IPS DF 4.7 (cell line): ENCODE measurements around the gene FKBP15.
"Not testable (repeated sequence)": the region's sequence is repeated elsewhere in the genome, so short reads cannot be mapped to it uniquely, and the experiment has no call there.

Experiments
- DNase-seq: peaks from one replicate; pipeline ENCODE4 v3.0.0-alpha.2; 2013; ENCODE audit warnings: low spot score; ENCODE audit errors: extremely low read depth

FKBP15 gene

DNA sequence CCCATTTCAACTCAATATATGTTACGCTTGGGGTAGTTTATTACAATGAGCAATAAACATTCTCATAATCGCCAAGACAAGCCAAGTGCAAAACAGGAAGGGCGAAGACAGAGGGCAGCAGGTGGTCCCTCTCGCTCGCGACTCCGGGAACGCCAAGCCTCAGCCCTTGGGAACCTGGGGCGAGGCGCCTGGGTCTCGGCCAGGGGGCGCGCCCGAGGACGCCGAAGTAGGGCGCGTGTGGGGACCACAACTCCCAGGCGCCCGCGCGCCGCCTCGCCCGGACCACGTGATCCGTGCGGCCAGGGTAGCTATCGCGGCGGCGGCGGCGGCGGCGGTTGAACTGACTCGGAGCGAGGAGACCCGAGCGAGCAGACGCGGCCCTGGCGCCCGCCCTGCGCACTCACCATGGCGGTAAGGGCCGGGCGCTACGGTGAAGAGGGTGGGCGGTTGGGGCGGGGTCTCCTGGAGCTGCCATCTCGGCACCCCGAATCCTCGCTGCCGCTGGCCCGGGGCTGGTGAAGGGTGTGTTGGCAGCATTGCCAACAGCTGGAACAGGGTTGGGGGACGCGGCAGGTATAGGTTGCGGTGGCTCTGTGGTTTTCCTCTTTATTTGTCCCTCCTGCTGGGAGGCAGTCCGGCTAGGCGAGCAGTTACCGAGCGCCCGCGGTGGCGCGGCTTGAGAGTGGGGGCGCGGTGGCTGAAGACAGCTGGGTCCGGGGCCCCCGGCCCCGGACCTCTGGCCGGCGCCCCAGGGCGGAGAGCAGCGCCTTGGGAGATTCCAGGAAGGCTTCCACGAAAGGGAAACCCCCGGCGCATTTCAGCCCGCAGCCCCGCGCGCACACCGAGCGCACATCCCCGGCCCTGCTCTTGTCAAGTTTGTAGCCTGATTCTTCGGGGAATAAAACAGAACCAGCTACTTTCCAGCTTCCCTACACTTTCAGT, 70.1 kb downstream of the FKBP15 start, which contains the start of gene SLC31A2:
Gene SLC31A2 (plus strand): TSS at position 338 of the 942 bp plus-strand sequence. CDS start 68 bp downstream, at position 406.
- peak; percentile 14 for DNase-seq

DNA sequence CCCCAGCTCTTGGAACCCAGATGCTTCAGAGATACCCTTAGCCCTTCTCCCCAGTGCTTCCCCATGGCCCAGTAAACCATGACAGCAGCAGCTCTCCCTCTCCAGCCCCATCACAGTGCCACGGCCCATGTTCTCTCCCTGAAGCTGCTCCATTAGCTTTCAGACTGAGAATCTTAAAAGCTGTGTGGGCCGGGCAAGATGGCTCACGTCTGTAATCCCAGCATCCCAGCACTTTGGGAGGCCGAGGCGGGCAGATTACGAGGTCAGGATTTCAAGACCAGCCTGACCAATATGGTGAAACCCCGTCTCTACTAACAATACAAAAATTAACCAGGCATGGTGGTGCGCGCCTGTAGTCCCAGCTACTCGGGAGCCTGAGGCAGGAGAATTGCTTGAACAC, 71.5 kb downstream of the FKBP15 start:
- not testable (repeated sequence) for DNase-seq

DNA sequence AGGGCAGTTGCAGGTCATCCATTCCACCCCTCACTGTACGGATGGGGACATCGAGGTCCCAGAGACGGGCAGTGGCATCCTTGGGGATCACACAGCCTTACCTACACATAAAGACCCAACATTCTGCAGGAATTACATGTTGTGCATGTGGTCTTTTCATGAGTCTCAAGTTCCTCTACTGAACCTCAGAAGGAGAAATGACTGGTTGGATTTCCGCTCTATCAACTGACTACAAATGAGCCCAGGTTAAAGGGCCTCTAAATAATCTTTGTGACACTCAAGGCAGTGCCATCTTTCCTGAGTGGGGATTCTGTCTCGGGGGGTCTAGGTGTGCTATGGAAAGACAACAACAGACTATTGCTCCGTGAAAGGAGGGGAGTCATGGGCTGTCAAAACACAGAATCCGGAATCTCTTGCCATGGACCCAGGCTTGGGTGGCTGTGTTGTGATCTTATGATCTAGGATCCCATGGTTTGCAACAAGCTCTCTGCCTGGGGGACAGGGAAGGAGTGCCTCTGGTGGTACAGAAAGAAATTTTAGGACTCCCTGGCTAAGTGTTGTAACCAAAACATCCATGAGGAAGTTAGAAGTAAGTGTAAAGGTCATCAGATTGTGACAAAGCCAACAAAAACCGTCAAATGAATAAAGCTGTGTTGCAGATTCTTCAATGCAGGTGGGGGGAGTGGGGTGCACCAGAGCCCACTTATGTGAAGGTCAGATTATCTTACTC, 72.1 kb downstream of the FKBP15 start:
- DNase-seq, result no peak

DNA sequence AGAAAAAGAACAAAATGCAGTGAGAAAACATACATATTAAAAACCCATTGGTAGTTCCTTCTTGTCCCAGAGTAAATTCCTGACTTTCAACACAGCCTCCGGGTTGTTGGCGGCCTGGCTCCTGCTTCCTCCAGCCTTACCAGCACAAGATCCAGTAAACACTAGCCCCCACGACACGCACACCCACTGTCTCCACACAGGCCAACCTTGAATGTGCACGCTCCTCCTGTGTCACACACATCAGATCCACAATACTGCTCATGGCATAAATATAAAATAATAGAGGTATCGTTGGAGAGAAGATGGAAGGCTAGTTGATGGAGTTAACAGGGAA, 72.7 kb downstream of the FKBP15 start:
- DNase-seq, result no peak

DNA sequence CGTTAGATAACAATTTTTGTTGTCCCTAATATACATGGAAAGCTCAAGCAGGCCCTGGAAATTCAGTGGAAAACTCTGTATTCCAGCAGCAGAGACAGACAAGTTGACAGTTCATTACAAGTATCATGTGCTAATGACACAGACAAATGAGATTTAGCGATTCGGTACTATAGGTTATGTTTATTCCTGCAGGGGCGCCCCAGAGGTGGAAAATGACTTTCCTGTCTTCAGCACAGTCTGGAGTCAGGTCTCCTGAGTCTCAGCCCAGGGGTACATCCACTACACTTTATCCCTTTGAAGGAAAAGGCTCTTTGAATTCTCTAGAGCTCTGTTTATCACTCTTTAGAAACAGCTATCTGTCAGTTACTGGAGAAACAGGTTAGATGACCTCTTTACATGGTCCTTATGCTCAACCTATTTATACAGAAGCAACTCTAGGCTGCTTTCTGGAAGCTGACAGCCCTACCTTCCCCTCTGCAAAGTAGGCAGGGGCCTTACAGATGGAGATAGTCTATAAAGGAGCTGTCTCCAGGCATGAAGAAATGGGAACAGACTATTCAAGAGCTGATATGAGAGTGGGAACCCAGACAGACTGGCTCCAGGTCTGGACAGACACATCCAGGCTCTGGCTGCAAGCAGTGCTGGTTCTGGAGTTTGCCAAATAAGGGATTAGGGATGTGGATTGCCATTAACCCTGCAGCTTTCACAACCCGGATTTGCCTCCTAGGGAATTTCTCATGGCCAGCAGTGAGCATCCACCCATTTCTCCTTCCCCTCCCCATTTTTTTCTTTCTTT, 77.4 kb downstream of the FKBP15 start:
- no peak for DNase-seq

DNA sequence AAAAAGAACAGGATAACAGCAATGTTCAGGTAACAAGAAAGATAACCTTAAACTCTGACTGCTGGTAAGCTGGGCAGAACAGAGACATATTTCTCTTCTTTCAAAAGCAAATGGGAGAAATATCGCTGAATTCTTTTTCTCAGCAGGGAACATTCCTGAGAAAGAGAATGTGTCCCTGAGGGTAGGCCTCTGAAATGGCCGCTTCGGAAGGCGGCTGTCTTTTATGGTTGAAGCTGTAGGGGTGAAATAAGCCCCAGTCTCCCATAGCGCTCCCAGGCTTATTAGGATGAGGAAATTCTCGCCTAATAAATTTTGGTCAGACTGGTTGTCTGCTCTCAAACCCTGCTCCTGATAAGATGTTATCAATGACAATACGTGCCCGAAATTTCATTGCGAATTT, 80.2 kb downstream of the FKBP15 start:
- DNase-seq, result not testable (repeated sequence)

DNA sequence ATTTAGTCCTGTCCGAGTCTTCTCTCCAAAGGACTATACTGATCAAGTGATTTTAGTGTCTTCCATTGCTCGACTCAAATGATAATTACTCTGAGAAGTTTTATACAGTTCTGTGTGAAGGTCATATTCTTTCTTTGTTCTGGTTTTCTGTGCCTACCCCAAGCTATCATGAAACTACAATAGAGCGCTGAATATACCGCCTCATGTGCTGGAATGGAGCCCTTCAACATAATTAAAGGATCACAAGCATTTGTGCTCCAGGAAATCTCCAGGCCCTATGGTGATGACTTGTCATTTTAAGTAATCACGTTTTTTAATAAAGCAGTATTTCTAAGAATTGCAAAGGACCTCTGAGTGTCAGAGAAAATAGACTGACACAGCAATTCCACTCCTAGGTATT, 81.1 kb downstream of the FKBP15 start:
- no peak for DNase-seq

DNA sequence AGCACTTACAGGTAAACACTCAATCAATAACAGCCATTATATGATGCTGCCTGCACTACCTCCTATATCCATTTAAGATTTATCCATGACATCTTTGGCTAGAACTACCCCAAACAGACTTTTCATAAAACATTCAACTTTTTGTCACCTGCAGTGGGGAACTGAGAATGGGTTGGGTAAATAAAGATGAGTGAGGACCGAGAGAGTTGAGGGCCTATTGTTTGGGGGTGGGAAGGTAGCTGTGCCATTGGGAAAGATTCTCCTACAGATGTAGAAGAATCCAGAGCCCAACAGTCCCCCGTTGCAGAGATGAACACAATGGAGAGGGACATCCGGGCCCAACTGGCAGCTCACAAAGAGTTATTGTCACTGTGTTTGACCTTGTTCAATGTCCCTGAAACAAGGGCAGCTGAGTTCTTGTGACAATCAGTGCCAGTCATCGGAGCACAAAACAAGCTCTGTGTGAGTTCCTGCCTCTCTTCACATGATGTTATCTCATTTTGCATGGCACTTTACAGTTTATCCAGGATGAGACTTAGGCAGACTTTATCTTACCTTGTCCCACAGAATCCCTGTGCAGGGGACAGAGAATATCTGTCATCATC, 81.8 kb downstream of the FKBP15 start:
- no peak for DNase-seq

DNA sequence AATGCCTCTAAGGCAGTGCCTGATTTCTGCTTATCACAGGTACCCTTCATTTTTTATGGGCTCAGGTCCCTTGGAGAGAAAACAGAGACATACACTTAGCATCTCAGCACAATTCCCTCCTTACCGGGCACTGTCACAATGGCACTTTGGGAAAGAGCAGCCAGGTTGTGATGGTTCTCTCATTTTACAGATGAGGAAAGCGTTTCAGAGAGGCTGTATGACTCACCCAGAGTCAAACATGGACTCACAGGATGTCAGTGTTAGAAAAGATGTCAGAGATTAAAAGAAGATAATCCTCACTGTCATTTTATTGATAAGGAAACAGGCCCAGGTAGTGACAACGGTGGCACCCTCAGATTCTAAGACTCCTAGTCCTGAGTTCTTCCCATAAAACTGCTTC, 82.3 kb downstream of the FKBP15 start:
- no peak for DNase-seq

DNA sequence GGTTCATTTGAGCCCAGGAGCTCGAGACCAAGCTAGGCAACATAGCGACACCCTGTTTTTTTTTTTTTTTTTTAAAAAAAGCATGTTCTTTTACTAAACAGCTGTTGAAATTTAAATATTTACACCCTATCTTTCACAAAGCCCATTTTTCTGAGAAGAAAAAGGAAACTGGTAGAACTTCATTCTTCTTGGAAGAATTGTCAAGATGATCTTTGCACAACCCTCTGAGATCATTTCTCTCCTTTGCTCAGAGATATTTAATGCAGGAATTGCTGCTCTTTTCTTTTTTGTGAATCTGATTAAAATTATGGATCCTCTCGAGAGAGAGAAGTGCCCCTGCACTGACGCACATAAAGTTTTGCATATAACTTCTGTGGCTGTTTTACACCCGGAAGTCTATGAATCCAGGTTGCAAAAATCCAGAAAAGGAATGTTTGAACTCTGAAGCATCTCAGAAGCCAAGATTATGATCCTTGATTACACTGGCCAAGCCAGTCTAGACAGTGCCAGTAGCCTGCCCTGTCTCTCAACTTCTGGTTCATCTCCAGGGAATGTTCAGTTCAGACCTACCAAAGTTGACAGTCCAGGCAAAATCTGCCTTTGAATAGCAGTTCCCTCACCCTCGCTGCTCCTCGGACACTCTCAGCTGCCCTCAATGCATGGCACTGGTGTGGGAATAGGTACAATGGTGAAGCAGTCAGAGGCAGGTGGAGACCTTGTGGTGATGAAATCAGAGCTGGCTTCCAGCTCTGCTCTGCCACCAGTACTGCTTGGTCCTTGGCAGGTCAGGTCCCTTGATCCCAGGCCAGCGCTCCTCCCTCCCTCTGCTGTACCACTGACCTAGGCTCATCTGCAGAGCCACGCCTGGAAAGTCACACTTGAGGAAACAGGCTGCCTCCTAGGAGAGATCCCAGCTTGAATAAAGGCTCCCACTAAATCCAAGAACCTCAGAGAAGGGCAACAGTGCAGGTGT, 83.6 kb downstream of the FKBP15 start:
- DNase-seq, result no peak

DNA sequence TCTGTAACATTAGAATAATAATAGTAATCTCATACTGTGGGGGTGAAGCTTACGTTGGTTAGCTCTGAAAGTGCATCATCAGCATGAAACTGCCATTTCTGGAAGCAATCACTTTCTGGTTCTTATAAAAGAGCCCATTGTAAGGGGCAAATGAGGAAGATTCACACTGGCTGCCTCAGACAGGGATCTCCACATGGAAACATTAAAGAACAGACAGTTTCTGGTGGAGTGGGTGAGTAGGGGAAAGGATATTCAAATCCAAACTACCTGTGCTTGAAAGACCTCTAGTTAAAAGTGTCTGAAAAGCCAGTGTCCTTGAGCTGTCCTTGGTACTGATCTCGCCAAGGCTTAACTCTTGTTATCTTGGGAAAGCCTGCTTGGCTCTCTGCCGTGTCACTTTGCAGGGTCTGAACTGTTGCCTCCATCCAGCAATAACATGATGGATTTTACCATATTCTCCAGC, 89.4 kb downstream of the FKBP15 start:
- peak; percentile 25 for DNase-seq

DNA sequence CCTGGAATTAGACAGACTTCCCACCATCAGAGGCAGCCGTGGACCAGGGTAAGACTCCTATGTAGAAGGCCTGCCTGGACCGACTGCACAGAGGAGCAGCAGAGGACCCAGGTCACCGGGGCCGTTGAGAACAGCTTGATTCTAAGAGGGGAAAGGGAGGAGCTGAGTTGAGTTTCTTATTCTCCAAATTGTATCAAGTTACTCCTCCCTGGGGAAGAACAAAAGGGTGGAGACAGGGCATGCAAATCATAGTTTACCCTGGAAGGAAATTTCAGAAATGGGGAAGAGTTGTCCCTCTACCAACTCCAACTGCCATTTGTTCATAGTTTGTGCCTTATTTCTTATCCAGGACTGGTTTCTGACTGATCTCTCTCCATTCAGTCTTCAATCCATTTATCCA, 91.2 kb downstream of the FKBP15 start:
- DNase-seq, result no peak

DNA sequence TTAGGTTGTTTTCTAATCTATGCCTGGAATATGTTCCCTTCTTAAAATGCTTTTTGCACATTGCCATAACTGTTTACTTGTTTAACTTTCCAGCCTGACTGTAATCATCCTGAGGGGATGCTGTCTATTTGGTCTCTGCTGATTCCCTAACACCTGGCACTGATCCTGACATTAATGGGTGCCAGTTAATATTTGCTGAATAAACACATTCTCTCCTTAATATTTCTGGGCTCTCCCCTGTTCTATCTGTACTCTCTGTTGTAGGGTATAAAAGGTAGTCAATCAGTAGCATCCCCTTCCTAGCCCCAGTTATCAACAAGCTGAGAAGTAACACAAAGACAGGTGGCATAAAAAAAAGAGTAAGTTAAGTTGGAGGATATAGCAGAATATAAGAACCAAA, 91.6 kb downstream of the FKBP15 start:
- DNase-seq, result no peak

DNA sequence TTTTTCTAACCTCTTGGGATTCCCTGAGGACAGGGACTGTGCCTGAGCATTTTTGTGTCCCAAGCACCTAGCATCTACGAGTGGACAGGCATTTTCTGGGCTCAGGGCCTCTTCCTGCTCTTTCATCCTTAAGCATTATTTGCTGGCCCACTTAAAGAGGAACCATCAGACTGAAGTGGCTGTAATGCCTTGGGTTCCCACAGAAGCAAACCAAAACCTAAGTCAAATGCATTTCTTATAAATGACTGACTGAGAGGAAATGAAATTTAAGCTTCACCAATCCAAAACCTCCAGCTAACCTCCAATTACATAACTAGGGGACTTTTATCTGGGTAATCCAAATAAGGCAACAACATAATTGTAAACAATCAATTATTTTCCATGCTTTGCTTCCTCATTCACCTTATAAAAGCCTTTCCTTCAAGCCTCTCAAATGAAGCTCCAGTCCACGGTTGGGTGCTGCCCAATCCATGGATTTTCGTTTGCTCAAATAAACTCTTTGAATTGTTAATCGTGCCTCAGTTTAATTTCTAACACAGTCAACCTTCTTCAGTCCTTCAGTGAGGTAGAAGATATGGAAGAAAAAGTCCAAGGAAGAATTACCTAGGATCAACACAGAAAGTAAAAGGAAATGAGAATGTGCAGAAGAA, 95.6 kb downstream of the FKBP15 start:
- no peak for DNase-seq

DNA sequence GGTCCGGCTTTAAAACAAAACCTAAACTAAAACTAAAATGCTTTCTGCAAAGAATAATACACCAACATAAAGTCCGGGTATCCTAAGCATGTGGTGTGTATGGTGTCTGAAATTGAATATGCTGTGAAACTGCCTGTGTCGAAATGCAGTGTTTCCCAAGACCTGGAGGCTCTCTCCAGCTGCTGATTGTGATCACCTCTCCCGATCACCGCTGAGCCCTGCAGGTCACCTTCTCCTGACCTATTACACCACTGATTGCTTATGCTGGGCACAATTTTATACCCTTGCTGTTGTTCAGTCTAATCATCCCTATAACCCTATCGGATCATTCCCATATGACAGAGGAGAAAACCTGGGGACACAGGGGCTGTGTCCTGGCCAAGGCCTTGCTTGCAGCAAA, 102.2 kb downstream of the FKBP15 start:
- DNase-seq, result not testable (repeated sequence)
